Midbrain (tissue), 1 donor: ENCODE measurements around the gene RCOR1.
"Not testable (repeated sequence)": the region's sequence is repeated elsewhere in the genome, so short reads cannot be mapped to it uniquely, and the experiment has no call there.

Experiments used
- DNase-seq: peaks from one replicate; lab custom pipeline; 2025; lab: John Stamatoyannopoulos, UW

The RCOR1 gene

DNA sequence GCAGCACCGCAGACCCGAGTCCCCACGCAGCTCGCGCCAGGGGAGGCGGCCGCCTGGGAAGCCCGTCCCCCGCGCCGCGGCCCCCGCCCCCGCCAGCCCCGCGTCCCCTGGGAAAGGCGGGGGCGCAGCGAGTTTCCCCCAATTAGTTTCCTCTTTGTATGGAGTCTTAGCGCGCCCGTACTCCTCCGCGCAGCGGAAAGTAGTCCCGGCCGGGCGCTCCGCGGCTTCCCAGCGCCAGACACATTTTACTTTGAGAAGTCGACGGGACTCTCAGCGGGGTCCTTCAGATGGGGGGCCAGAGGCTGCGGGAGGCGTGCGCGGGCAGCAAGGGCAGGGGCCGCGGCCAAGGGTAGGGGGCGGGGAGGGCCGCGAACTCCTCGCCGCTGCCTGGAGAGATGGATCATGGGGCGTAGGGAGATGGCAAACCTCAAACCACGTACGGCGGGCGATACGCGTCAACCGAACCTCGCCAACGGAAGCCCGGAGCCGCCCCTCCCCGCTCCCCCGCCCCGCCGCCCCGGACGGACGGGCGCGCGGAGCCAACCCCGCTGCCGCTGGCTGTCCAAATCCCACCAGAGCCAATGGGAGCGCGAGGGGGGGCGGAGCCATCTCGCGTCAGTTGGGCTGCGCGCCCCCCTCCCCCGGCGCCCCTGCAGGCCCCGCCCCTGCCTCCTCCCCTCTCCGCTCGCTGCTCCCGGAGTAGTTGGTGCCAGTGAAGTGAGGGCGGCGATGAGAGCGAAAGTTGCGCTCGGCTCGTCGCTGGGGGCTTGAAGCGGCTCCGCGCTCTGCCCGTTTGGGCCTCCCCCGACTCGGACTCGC, at the start of gene RCOR1:
TSS of gene RCOR1 (plus strand) at position 706 of the 819 bp plus-strand sequence. CDS start 238 bp downstream, outside the sequence.
- DNase-seq: peak; percentile 97

DNA sequence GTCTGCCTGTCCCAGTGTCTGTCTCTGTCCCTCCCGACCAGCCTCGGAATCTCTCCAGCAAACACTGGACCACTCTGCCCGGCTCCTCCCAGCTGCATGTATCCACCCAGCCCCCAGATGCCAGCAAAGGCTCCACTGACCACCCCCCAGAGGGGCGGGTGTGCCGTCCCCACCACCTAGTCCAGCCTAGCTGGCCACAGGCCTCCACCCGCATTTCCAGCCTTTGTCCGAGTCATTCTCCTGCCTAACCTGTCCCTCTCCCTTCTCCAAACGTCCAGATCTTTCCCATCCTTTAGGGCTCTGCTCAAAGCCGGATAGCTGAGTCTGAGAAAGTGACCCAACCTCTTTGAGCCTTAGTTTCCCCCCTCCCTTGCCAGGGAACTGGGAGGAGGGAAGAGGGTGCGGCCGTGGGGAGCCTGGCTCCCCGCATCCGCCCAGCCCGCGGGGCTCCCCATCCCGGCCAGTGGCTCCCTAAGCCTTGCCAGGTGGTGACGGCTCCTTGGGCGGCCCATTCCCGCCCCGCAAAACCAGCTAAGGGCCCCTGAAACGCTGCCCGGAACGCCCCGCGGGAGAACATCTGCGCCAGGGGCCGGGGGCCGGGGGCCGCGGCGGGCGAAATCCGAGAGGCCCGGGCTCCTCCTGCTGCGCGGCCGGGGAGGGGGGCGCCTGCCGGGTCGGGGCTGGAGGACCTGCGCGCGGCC, 48.3 kb upstream of the RCOR1 start:
- DNase-seq: no peak

DNA sequence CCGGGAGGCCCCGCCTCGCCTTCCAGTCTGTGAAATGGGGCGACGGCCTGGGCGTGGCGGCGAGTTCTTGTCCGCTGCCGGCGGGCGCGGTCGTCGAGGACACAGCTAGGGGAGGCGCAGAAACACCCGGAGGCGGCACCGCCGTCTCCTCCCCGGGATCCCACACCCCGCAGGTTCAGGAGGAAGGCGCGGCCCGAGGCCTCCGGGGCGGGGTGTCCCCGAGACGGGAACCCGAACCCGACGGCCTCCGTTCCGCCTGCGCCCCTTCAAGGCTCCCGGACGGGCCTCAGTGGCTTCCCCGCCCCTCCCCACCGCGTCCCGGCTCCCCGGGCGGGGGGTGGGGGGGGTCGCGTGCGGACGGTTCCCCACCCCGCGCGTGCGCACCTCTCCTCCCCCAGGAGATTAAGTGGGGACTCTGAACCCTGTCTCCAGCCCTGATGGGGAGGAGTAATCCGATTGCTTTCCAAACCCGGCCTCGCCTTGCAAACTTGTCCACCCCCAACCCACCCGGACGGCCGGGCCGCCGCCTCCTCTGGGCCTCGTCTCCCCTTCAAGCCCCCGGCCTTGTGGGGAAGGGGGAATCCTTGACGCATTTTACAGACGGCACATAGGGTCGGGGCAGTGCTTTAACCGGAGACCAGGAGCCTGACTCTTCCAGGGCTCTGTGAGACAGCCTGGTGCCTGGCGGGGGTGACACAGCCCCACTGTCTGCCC, 47.5 kb upstream of the RCOR1 start:
- no peak for DNase-seq

DNA sequence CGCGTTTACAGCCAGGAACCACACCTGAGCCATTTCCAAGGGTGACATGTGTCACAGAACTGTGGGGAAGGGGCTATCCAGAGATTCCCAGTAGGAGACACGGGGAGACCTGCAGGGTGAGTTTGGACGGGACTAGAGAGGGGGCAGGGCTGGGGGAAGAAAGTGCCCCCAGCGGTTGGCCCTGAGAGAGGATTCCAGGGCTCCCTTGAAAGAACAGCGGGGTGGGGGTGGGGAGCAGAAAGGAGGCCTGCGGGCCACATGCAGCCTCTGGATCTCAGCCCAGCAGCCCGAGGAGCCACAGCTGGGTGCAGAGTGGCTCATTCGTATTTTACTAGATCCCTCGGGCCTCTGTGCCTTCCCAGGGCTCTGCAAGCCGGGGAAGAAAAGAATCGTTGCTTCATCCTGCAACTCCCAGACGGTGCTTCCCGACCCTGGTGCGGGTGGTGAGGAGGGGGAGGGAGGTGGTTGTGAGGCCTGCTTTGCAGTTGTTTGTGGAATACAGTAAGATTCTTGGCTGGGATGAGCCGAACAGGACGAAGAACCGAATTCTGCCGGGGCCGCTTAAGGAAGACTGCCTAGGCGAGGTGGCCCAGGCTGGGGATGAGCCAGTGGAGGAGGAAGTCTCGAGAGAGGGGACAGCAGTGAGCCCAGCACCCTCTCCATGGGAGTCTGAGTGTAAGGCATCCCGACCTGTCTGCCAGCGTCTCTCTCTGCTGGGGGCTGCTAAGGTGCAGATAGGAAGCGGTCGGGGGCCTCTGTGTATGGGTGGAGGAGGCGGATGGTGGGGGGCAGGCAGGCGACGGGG, 46.8 kb upstream of the RCOR1 start:
- DNase-seq: no peak

DNA sequence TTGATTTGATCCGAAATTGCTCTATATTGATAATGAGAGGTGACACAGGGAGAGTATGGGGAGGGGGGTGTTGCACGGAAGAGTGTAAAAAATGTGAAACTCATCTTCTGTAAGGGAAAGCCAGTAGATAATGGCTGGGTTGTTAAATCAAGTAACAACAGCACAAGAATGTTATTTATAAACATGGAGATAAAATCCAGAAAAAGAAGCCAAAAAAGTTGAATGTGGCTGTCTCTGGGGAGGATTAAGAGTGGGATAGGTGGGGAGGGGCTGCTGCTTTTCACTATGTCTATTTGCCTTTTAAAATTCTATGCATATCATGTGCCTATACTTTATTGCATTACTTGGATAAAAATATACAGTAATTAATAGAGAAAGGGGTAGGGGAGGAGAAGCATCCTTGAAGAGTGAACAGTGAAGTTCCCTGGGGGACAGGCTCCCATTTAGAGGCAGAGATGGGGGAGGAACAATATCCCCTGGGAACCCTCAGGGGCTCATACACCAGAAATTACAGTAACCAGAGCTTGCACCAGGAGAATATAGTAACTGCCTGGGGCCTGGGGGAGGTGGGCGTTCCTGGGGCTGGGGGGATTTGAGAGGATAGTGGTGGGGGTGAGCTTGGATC, 43.7 kb upstream of the RCOR1 start:
- DNase-seq: no peak

DNA sequence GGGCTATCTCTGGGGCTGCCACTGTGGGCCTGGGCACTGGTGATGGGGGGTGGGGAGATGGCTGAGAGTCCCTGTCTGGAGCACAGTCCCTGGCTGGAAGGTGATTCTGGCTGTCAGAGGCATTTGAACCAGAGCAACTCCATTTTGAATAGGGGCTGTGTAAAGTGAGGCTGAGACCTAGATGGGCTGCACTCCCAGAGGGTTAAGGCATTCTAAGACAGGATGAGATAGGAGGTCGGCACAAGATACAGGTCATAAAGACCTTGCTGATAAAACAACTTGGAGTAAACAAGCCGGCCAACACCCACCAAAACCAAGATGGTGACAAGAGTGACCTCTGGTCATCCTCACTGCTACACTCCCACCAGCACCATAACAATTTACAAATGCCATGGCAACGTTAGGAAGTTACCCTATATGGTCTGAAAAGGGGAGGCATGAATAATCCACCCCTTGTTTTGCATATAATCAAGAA, 41.5 kb upstream of the RCOR1 start:
- not testable (repeated sequence) for DNase-seq

DNA sequence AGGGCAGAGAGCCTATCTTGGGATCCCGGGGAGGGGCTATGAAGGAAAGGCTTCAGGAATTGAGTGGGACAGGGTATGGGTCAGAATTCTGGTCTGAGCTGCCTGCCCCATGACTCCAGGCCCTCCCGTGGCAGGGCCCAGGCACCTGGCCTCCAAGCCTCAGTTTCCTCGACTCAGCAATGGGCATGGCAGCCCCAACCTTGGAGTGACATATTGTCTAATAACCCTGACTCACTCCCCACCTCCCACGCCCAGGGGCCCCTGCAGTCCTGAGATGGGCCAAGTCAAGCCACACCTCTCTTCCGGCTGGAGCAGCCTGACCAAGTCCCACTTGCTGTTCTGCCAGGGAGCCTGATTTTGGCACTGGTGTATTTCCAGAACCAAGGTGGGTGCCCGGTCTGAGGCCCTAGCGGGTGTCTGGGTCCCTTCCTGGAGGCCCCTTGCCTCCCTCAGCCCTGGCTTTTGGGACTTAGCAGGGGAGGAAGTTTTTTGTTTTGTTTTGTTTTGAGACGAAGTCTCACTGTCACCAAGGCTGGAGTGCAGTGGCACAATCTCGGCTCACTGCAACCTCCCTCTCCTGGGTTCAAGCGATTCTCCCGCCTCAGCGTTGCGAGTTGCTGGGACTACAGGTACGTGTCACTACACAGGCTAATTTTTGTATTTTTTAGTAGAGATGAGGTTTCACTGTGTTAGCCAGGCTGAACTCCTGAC, 40.3 kb upstream of the RCOR1 start:
- no peak for DNase-seq

DNA sequence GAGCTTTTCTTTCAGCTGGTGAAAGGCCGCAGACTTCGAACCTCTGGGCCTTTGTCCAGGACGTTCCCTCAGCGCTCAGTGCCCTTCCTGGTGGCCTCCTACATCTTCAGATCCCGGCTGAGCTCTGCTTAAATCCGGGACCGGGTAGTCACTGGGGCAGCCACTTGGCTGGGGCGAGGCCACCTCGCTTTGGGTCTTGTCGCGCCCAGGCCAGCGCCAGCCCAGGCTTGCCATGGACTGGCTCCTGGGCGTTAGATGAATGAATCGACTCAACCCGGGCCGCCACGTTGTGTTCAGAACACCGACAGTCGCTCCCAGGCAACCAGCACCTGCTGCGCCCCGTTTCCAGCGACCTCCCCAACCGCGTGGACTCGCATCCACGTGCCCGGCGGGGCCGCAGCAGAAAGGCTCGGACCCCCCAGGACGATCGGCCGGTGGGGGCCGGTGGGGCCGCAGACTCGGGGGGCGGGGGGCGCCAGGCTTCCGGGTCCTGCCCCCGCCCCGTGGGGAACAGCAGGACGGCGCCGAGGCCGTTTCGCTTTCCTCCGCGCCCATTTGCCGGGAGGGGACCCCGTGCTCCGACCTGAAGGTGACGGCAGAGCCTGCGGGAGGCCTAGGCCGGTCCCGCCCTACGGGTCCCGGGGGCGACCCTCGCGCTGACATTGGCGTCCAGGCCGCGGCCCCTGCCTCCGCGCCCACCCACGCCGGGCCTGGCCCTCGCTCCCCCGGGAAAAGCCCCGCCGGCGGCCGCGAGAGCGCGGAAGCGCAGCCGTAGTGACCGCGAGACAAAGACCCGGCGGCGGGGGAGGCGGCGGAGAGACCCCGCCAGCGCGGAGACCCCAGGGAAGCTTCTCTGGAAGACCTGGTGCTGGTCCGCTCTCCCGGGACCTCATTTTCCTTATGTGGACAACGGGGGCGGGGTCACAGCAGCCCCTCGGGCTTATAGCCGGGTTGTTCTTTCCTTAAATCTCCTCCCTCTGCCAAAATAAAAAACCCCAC, 37.3 kb upstream of the RCOR1 start:
- no peak for DNase-seq

DNA sequence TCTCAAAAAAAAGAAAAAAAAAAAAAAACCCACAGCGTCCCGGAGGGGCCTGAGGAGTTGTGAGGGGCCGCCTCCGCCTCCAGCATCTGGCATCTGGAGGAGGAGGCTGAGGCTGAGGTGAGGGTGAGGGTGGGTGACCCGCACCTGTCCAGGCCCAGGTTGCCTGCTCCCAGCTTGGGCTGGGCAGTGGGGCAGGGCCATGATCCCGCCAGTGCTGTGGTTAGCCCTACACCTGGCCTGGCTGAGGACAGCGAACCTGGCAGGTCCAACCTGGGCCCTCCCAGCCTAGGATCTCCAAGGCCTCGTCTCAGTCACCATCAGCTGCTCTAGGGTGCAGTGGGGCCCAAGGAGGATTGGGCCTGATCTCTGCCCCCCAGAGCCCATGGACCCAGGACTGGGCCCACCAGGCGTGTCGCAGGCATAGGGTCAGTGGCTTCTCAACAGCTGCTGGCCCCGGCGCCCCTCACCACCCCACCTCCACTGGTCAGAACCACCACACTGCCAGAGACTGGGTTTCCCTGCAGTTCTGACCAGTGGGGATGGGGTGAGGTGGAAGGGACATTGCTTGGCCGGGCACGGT, 36.3 kb upstream of the RCOR1 start:
- DNase-seq: no peak

DNA sequence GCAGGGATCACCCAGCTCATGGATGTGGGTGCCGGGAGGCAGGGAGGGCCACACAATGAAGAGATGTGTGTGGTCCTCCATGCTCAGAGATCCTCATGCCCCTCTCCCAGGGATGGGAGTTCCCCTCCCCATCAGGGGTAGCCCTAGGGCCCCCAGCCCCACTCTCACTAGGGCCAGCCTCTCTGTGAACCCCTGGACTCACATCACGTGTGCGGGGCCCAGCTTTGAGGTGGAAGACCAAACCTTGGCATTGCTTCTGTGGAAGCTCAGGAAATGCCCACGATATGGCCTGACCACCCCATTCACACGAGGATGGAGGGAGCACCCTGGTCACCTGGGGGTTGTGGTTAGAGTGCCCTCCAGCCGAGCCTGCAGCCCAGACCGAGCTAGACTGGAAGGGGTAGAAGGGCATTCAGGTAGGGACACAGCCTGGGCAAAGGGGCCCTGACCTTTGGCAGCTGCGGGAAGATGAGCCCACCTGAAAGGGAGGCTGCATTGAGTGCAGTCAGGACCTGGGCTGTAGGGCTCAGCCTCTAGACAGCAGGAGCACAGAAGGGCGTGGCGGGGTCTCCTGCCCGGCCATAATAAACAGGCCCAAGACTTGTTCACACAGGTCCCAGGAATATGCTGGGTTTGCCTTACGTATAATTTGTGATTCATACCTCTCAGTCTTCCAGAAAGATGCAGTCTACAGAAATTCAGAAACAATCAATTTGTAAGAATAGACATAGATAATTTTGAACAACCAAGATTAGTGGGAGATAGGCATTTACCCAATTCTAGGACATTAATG, 34.8 kb upstream of the RCOR1 start:
- no peak for DNase-seq

DNA sequence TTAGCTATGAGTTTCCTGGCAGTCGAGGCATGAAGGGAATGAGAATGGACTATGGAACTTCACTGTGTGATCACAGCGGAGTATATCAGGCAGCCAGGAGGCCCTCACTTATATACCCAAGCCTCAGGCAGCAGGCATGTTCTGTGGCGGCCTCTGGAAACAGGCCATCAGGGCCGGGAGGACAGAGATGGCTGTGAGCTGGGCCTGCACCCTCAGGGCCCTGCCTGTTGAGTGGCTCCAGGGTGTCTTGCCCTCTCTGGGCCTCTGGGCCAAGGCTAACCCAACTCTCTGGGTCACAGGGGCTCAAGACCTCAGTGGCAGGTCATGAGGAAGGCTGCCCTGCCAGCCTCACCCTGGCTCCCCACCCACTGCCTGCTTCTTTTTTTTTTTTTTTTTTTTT, 33.9 kb upstream of the RCOR1 start:
- no peak for DNase-seq

DNA sequence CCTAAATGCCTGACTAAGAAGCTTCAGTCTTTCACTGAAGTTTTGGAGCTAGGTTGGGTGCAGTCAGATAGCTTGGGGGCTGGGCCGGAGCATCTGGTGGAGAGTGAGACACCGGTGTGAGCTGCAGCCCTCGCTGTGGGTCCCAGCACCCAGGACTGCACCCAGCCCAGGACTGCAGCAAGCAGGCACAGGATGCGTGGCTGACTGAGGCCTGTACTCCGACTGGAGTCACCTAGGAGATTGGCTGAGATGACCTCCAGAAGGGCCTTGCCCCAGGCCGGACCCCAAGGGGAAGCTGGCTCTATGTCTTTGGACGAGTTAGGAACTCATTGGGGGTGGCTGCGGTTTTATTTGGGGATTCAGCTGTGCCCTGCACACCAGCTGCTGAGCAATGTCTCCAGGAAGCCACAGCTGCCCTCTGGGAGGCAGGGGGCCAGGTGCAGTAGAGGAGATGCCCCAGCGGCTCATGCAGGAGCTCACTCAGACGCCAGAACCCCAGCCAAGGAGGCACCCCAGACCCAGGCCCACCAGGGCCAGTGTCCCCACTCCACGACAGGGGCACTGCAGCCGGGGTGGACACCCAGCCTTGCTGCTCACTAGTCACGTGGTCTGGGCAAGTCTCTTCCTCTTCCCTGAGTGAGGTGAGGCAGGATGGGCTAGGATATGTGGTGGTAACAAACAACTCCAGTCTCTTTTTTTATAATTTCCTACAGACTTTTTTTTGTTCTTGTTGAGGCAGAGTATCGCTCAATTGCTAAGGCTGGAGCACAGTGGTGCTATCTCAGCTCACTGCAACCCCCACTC, 31.8 kb upstream of the RCOR1 start:
- DNase-seq: no peak

DNA sequence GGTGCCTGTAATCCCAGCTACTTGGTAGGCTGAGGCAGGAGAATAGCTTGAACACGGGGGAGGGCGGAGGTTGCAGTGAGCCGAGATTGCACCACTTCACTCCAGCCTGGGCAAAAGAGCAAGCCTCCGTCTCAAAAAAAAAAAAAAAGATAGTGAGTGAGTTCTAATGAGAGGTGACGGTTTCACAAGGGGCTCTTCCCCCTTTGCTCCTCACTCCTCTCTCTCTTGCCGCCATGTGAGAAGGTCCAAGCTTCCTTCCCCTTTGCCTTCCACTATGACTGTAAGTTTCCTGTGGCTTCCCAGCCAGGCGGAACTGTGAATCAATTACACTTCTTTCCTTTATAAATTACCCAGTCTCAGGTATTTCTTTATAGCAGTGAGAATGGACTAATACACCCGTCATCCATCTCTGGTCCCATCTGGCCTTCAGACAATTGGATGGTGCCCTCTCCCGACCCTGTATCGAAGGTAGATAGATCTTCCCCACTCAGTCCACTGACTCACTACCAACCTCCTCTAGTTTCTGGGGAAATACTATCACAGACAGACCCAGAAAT, 27.0 kb upstream of the RCOR1 start:
- peak; percentile 8 for DNase-seq

DNA sequence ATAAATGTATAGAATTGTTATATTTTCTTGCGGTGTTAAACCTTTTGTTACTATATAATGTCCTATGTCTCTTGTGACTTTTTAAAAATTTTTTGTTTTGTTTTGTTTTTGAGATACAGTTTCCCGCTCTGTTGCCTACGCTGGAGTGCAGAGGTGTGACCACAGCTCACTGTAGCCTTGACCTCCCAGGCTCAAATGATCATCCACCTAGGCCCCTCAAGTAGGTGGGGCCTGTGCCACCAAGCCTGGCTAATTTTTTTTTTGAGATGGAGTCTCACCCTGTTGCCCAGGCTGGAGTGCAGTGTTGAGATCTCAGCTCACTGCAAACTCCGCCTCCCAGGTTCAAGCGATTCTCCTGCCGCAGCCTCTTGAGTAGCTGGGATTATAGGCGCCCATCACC, 26.5 kb upstream of the RCOR1 start:
- no peak for DNase-seq

DNA sequence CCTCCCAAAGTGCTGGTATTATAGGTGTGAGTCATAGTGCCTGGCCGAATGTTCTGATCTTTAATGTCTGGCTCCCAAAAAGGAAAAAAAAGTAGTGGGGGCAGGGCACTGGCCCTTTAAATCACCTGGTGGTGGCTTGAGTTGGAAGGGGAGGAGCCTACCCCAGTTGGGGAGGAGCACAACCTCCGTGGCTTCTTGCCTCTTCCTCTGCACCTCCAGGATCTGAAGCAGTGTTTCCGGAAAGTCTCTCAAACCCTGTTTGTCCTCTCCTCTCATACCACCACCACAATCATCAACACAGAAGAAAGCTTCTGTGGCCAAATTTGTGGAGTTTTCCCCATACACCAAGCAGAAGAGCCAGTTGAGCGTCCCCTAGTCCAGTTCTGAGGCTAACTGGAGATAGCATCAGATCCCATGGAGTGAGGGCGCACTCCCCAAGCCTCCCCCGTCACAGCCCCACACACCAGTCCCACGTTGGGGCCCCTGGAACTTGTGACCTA, 24.3 kb upstream of the RCOR1 start:
- DNase-seq: no peak

DNA sequence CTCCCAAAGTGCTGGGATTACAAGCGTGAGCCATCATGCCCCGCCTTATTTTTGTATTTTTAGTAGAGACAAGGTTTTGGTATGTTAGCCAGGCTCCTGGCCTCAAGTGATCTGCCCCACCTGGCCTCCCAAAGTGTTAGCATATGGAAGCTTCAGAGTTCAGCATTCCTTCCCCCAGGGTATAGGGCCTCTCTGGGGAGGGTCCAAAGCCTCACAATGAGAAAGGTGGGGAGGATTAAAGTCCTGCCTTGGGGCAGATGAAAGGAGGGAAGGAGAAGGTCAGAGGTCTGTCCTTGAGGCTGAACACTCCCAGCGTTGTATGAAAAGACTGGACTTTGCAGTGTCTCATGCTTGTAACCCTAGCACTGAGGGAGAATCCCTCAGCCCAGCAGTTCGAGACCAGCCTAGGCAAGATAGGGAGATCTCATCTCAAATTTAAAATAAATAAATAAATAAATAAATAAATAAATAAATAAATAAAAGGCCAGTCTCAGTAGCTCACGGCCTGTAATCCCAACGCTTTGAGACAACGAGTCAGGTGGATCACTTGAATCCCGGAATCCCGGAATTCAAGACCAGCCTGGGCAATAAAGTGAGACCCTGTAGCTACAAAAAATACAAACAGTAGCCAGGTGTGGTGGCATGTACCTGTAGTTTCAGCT, 22.0 kb upstream of the RCOR1 start:
- no peak for DNase-seq
